HepG2 (cell line): Measurements from ENCODE around the gene TPM2. TPM values are rescaled to one million over a fixed set of nuclear protein-coding genes. Genes with fewer than 3 reads are reported as not detected.

ENCODE experiments used
- ARID5B ChIP-seq: IDR thresholded peaks from 2 replicates; pipeline ENCODE4 v1.4.0; 2020; ENCODE audit warnings: mild to moderate bottlenecking, missing genetic modification reagents
- BCLAF1 ChIP-seq: fragments of 450-650 bp; IDR thresholded peaks from 2 replicates; pipeline ENCODE4 v1.6.1; 2017; ENCODE audit warnings: mild to moderate bottlenecking
- ETV6 ChIP-seq: sonication (generic); formaldehyde crosslinking; conservative IDR thresholded peaks from 2 replicates; pipeline ENCODE4 v1.4.0; 2020; ENCODE audit warnings: missing genetic modification reagents
- POLR2A ChIP-seq, 2 experiments: IDR thresholded peaks; 2 replicates each; pipeline ENCODE4 v1.6.1; 2011; ENCODE audit warnings: low read depth in 2 of 2, low read length in 2 of 2, mild to moderate bottlenecking in 1 of 2, moderate library complexity in 1 of 2; ENCODE audit not compliant: insufficient read depth in 1 of 2
- RELA ChIP-seq: sonication (generic); formaldehyde crosslinking; IDR thresholded peaks from 2 replicates; pipeline ENCODE4 v1.4.0; 2020; ENCODE audit warnings: missing genetic modification reagents
- ZIK1 ChIP-seq: sonication (generic); formaldehyde crosslinking; IDR thresholded peaks from 2 replicates; pipeline ENCODE4 v1.5.0; 2020; ENCODE audit warnings: mild to moderate bottlenecking, low read depth, missing genetic modification reagents, borderline replicate concordance
- polyA plus RNA-seq, 8 experiments: library from polyadenylated mRNA; depleted of rRNA in 3 of 8; stranded (reverse) in 7 of 8; unstranded in 1 of 8; fragments of >200 nt; fragmentation: Illumina TruSeq in 4 of 8; extraction: Trizol in 4 of 8; gene quantifications; 2 replicates each; pipeline versions ENCODE4 v1.2.1 to v1.2.3, GENCODE V29; 2011 to 2016; ENCODE audit warnings: low read depth in 4 of 8, missing spikeins in 1 of 8, mixed read lengths in 1 of 8; ENCODE audit not compliant: insufficient read depth in 1 of 8
- total RNA-seq, 5 experiments: library from RNA; depleted of rRNA; stranded (reverse); fragments of >200 nt; fragmentation: Illumina TruSeq; extraction: Trizol; gene quantifications; 2 replicates each; pipeline ENCODE4 v1.2.3, GENCODE V29; 2016; ENCODE audit warnings: low read depth in 1 of 5
- TF ChIP-seq, protein P1 (sequence below): IDR thresholded peaks from 2 replicates; pipeline ENCODE4 v1.6.1; 2016; ENCODE audit warnings: low read depth, control low read depth
- TF ChIP-seq, protein P2 (sequence below): sonication (generic); formaldehyde crosslinking; IDR thresholded peaks from 2 replicates; pipeline ENCODE4 v1.5.1; 2020; ENCODE audit warnings: mild to moderate bottlenecking, missing genetic modification reagents, moderate library complexity

Gene TPM2
- total and polyA plus RNA-seq, 2 of the 13 experiments (the other 11 are each of a cell fraction or from before 2014, with no cell fraction given): 3.1 to 10.7 TPM

DNA sequence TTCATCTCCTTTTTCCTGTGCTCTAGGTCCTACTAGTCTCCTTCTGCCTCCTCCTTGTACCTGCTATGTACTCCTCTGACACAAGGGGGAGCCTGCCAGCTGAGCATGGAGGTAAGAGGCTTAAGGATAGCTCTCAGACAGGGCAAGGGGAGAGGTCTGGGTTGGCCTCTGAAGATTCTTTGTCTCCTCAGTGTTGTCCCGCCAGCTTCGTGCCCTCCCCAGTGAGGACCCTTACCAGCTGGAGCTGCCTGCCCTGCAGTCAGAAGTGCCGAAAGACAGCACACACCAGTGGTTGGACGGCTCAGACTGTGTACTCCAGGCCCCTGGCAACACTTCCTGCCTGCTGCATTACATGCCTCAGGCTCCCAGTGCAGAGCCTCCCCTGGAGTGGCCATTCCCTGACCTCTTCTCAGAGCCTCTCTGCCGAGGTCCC lies 46.5 kb upstream of the TPM2 start (continued):
- TF ChIP-seq BCLAF1: no peak
- TF ChIP-seq, protein P1, sequence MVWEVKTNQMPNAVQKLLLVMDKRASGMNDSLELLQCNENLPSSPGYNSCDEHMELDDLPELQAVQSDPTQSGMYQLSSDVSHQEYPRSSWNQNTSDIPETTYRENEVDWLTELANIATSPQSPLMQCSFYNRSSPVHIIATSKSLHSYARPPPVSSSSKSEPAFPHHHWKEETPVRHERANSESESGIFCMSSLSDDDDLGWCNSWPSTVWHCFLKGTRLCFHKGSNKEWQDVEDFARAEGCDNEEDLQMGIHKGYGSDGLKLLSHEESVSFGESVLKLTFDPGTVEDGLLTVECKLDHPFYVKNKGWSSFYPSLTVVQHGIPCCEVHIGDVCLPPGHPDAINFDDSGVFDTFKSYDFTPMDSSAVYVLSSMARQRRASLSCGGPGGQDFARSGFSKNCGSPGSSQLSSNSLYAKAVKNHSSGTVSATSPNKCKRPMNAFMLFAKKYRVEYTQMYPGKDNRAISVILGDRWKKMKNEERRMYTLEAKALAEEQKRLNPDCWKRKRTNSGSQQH: no peak
- no peak for TF ChIP-seq ETV6 (CRISPR knock-in tag)
- peak in 1 of 2 experiments; percentile 43; a peak in 2 of 4 replicates for TF ChIP-seq POLR2A (IDR thresholded peaks at IDR 0.05; ENCODE audit: insufficient read depth in 1 of 2, low read depth in 2 of 2, low read length in 2 of 2)
- TF ChIP-seq, protein P2, sequence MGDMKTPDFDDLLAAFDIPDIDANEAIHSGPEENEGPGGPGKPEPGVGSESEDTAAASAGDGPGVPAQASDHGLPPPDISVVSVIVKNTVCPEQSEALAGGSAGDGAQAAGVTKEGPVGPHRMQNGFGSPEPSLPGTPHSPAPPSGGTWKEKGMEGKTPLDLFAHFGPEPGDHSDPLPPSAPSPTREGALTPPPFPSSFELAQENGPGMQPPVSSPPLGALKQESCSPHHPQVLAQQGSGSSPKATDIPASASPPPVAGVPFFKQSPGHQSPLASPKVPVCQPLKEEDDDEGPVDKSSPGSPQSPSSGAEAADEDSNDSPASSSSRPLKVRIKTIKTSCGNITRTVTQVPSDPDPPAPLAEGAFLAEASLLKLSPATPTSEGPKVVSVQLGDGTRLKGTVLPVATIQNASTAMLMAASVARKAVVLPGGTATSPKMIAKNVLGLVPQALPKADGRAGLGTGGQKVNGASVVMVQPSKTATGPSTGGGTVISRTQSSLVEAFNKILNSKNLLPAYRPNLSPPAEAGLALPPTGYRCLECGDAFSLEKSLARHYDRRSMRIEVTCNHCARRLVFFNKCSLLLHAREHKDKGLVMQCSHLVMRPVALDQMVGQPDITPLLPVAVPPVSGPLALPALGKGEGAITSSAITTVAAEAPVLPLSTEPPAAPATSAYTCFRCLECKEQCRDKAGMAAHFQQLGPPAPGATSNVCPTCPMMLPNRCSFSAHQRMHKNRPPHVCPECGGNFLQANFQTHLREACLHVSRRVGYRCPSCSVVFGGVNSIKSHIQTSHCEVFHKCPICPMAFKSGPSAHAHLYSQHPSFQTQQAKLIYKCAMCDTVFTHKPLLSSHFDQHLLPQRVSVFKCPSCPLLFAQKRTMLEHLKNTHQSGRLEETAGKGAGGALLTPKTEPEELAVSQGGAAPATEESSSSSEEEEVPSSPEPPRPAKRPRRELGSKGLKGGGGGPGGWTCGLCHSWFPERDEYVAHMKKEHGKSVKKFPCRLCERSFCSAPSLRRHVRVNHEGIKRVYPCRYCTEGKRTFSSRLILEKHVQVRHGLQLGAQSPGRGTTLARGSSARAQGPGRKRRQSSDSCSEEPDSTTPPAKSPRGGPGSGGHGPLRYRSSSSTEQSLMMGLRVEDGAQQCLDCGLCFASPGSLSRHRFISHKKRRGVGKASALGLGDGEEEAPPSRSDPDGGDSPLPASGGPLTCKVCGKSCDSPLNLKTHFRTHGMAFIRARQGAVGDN (CRISPR knock-in tag): peak; percentile 23; the same call in 1 of the 2 replicates
- TF ChIP-seq ARID5B (CRISPR knock-in tag): no peak
- TF ChIP-seq ZIK1 (CRISPR knock-in tag): no peak
- no peak for TF ChIP-seq RELA
